Endothelial cell of umbilical vein (primary cell): ENCODE measurements around the gene AARS2. TPM values are rescaled to one million over a fixed set of nuclear protein-coding genes. Genes with fewer than 3 reads are reported as not detected.

Source experiments
- BruUV-seq: library from RNA; stranded (reverse); fragments of 400-500 nt; replicated peaks from 2 replicates; lab custom pipeline; 2021; lab: Mats Ljungman, UMichigan
- CTCF ChIA-PET: fragments of 300-600, 350-600 bp; sonication (Branson Sonifier 250); formaldehyde crosslinking; loops from one replicate; lab custom pipeline; 2021; ENCODE audit warnings: antibody characterized with exemption, inconsistent platforms; lab: Charles Lee
- POLR2A ChIA-PET: fragments of 300-600, 350-600 bp; sonication (Branson Sonifier 250); formaldehyde crosslinking; loops from one replicate; lab custom pipeline; 2021; ENCODE audit warnings: antibody characterized with exemption, inconsistent platforms; lab: Charles Lee
- DNase-seq: peaks from one replicate; pipeline ENCODE4 v3.0.0-alpha.2; 2011; ENCODE audit warnings: low read depth, low spot score
- FAIRE-seq: peaks from 2 replicates; lab custom pipeline; 2011; peaks lifted over from hg19 to GRCh38; lab: Jason Lieb, UNC
- H2AFZ ChIP-seq: 2 replicates; pipeline ENCODE4 v1.6.0; 2012; ENCODE audit warnings: low read depth, low read length, control low read depth, inconsistent platforms
- H3K27ac ChIP-seq: 2 replicates; pipeline ENCODE4 v1.5.1; 2011; ENCODE audit warnings: low read depth, mild to moderate bottlenecking, control low read depth, low read length, moderate library complexity; ENCODE audit not compliant: insufficient read depth
- H3K27me3 ChIP-seq, 2 experiments: 2 replicates each; pipeline versions ENCODE4 v1.6.0 to v1.6.1; 2011; ENCODE audit warnings: low read length in 2 of 2, mixed read lengths in 1 of 2; ENCODE audit not compliant: control insufficient read depth in 2 of 2, insufficient read depth in 2 of 2
- H3K36me3 ChIP-seq, 2 experiments: 2 replicates in 1 of 2; 3 replicates in 1 of 2; pipeline ENCODE4 v1.5.1; 2011; ENCODE audit warnings: low read length in 2 of 2, mild to moderate bottlenecking in 1 of 2, moderate library complexity in 1 of 2; ENCODE audit not compliant: control insufficient read depth in 2 of 2, insufficient read depth in 2 of 2; ENCODE audit errors: extremely low read depth in 1 of 2
- H3K4me1 ChIP-seq: 3 replicates; pipeline ENCODE4 v1.5.1; 2011; ENCODE audit warnings: mild to moderate bottlenecking, low read length; ENCODE audit not compliant: control insufficient read depth, insufficient read depth; ENCODE audit errors: extremely low read depth
- H3K4me2 ChIP-seq: 2 replicates; pipeline ENCODE4 v1.6.1; 2011; ENCODE audit warnings: low read length, control low read depth, mixed read lengths; ENCODE audit not compliant: insufficient read depth
- H3K4me3 ChIP-seq, 3 experiments: fragments of 200-600 bp in 1 of 3; sonication (generic), shearing (Covaris generic) in 1 of 3; replicated peaks in 1 of 3; 2 replicates each; pipeline ENCODE4 v1.5.1; 2011 to 2016; ENCODE audit warnings: control low read depth in 3 of 3, low read length in 3 of 3, mild to moderate bottlenecking in 2 of 3, inconsistent platforms in 1 of 3, low read depth in 1 of 3, moderate library complexity in 1 of 3; ENCODE audit not compliant: insufficient read depth in 1 of 3
- H3K79me2 ChIP-seq: 2 replicates; pipeline ENCODE4 v1.6.0; 2012; ENCODE audit warnings: low read length, inconsistent platforms; ENCODE audit not compliant: control insufficient read depth, insufficient read depth
- H3K9ac ChIP-seq: replicated peaks from 2 replicates; pipeline ENCODE3; 2011; ENCODE audit warnings: low read length, control low read depth; ENCODE audit not compliant: insufficient read depth; ENCODE audit errors: extremely low read depth
- H3K9me1 ChIP-seq: replicated peaks from 3 replicates; pipeline ENCODE4 v1.6.0; 2011; ENCODE audit warnings: mild to moderate bottlenecking, low read length; ENCODE audit not compliant: control insufficient read depth, insufficient read depth; ENCODE audit errors: extremely low read depth
- H3K9me3 ChIP-seq: replicated peaks from 2 replicates; pipeline ENCODE4 v1.5.1; 2012; ENCODE audit warnings: low read length, inconsistent platforms; ENCODE audit not compliant: control insufficient read depth, insufficient read depth
- H4K20me1 ChIP-seq: replicated peaks from 2 replicates; pipeline ENCODE3; 2011; ENCODE audit warnings: mild to moderate bottlenecking, low read length; ENCODE audit not compliant: control insufficient read depth, insufficient read depth; ENCODE audit errors: extremely low read depth
- EZH2 ChIP-seq: IDR thresholded peaks from 2 replicates; pipeline ENCODE4 v1.6.1; 2012; ENCODE audit warnings: borderline replicate concordance, low read depth, mild to moderate bottlenecking, moderate library complexity, low read length, inconsistent platforms; ENCODE audit not compliant: severe bottlenecking
- FOS ChIP-seq: IDR thresholded peaks from 2 replicates; pipeline ENCODE4 v1.6.1; 2011; ENCODE audit warnings: mild to moderate bottlenecking, low read length, moderate library complexity, borderline replicate concordance; ENCODE audit not compliant: insufficient read depth
- GATA2 ChIP-seq: IDR thresholded peaks from 2 replicates; pipeline ENCODE4 v1.7.0; 2011; ENCODE audit warnings: low read depth, mild to moderate bottlenecking, moderate library complexity, mixed read lengths, low read length; ENCODE audit not compliant: insufficient read length, insufficient read depth
- JUN ChIP-seq: IDR thresholded peaks from 2 replicates; pipeline ENCODE4 v1.6.1; 2011; ENCODE audit warnings: borderline replicate concordance, low read depth; ENCODE audit not compliant: insufficient read length, insufficient read depth
- MAX ChIP-seq: IDR thresholded peaks from 2 replicates; pipeline ENCODE4 v1.6.1; 2011; ENCODE audit not compliant: insufficient read depth, insufficient read length
- MYC ChIP-seq: IDR thresholded peaks from one replicate; pipeline ENCODE4 v1.6.1; 2011; ENCODE audit warnings: mild to moderate bottlenecking, low read depth, low read length
- POLR2A ChIP-seq: IDR thresholded peaks from 2 replicates; pipeline ENCODE4 v1.6.1; 2012; ENCODE audit warnings: low read depth, mild to moderate bottlenecking, control low read depth, low read length
- POLR2AphosphoS5 ChIP-seq: IDR thresholded peaks from 2 replicates; pipeline ENCODE4 v1.6.1; 2012; ENCODE audit warnings: low read depth, mild to moderate bottlenecking, control low read depth, low read length, moderate library complexity; ENCODE audit not compliant: insufficient read depth
- dilution Hi-C: fragments of 300-500 bp; cut with MboI; formaldehyde crosslinking; loops from one replicate; pipeline ENCODE4 v1.15.0; 2019; ENCODE audit warnings: low sequenced_read_pairs; ENCODE audit not compliant: extremely low pct_ligation_motif_present
- intact Hi-C: fragments of 100-400 bp; cut with micrococcal nuclease; formaldehyde crosslinking; loops from one replicate; pipeline ENCODE4 v1.10.0; 2022
- polyA plus RNA-seq, 4 experiments: library from polyadenylated mRNA; depleted of rRNA in 3 of 4; stranded (reverse) in 3 of 4; unstranded in 1 of 4; fragments of >200 nt; gene quantifications; 2 replicates each; pipeline versions ENCODE4 v1.2.1 to v1.2.3, GENCODE V29; 2011 to 2012; ENCODE audit warnings: missing spikeins in 1 of 4
- total RNA-seq: library from RNA; stranded (reverse); gene quantifications from 2 replicates; pipeline ENCODE4 v1.2.3, GENCODE V29; 2021
- TF ChIP-seq, protein P1 (sequence below), 2 donors: IDR thresholded peaks; 1 replicate in 1 of 2; 2 replicates in 1 of 2; pipeline ENCODE4 v1.5.1; 2011; ENCODE audit warnings: low read length in 2 of 2, mild to moderate bottlenecking in 2 of 2, moderate library complexity in 2 of 2, control low read depth in 1 of 2, inconsistent platforms in 1 of 2, low read depth in 1 of 2; ENCODE audit not compliant: insufficient read depth in 1 of 2; ENCODE audit errors: extremely low read depth in 1 of 2

AARS2 gene
- total and polyA plus RNA-seq, 2 donors (not counting 3 experiments of a cell fraction or from before 2014, with no cell fraction given), result 8.3 to 17.9 TPM

DNA sequence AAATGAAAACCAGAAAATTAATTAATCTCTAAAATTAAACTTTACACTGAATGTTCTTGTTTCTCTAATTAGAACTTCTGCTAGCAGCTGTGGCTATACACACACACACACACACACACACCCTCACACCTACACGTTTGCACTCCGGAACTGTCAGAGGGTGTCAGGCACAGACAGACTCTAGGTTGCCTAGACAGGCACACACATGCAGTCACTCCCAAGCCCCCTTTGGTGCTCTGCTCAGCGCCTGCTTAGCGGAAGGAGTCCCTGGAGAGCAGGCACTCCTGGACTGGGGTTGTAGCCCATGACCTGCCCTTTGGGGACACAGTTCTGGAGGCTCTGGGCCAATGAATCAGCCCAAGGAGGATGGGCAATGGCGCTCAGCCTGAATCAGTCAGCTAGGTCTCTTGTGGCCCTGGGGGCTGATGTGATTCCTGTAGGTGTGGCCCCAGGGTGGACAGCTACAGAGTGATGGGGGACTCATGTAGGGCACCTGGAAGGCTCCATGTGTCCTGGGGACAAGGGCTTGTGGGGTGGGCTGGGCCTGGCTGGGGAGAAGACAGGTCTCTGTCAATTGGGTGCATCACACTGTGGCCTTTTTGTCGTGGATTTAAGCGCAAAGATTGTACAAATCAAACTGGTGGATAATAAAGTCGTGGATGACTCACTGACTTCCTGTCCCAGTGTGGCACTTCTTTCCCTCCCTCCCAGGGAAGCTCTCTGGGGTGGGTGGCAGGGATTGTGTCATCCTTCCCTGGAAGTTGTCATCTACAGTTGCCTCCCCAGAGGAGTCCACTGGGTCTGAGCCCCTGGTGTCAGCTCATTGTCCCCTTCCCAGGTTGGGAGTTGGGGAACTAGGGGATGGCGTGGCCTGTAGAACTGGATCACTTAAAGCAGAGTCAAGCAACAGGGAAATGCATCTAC is 34.1 kb downstream of the AARS2 start:
- no peak for FAIRE-seq
- intact Hi-C loops, result no loop called here
- TF ChIP-seq FOS (no peak), JUN (no peak), EZH2 (no peak), MYC (no peak), POLR2A (no peak), POLR2AphosphoS5 (no peak), GATA2 (no peak), MAX (no peak)
- TF ChIP-seq, protein P1, sequence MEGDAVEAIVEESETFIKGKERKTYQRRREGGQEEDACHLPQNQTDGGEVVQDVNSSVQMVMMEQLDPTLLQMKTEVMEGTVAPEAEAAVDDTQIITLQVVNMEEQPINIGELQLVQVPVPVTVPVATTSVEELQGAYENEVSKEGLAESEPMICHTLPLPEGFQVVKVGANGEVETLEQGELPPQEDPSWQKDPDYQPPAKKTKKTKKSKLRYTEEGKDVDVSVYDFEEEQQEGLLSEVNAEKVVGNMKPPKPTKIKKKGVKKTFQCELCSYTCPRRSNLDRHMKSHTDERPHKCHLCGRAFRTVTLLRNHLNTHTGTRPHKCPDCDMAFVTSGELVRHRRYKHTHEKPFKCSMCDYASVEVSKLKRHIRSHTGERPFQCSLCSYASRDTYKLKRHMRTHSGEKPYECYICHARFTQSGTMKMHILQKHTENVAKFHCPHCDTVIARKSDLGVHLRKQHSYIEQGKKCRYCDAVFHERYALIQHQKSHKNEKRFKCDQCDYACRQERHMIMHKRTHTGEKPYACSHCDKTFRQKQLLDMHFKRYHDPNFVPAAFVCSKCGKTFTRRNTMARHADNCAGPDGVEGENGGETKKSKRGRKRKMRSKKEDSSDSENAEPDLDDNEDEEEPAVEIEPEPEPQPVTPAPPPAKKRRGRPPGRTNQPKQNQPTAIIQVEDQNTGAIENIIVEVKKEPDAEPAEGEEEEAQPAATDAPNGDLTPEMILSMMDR (IDR thresholded peaks at IDR 0.05; ENCODE audit: extremely low read depth in 1 of 2, insufficient read depth in 1 of 2, low read depth in 1 of 2, low read length in 2 of 2), result no peak
- H3K36me3 ChIP-seq, result no peaks in the 10 kb centered on the region
- H3K27me3 ChIP-seq, result peaks cover 16 to 29% of the 10 kb centered on the region in 2 experiments
- ChIA-PET CTCF (interaction anchor here (0.7 to 3.0 kb wide), 4 partner anchors 11 to 34 kb away, joined by 3 to 12 read pairs (median 5); partner anchors contain the start of gene AARS2), POLR2A (no interaction called here)
- no peaks in the 10 kb centered on the region for H3K79me2 ChIP-seq
- no peaks in the 10 kb centered on the region for H4K20me1 ChIP-seq
- no peak overlapping the region for H3K4me3 ChIP-seq
- dilution Hi-C loops, result no loop called here
- DNase-seq, result no peak
- H3K9ac ChIP-seq, result no peak overlapping the region
- H3K27ac ChIP-seq, result no peak overlapping the region
- H3K4me1 ChIP-seq, result no peaks in the 10 kb centered on the region
- no peaks in the 10 kb centered on the region for H3K9me1 ChIP-seq
- no peaks in the 10 kb centered on the region for H3K9me3 ChIP-seq
- no TSS peak for BruUV-seq
- no peak overlapping the region for H2AFZ ChIP-seq
- no peak overlapping the region for H3K4me2 ChIP-seq
